Sigmoid colon (tissue), 4 donors: ENCODE data around the gene DGKI.

Source experiments
- CTCF ChIP-seq, 4 experiments: fragments of 450-650 bp in 3 of 4; fragments of 200-600 bp in 1 of 4; IDR thresholded peaks; one replicate each; pipeline ENCODE4 v1.5.1; 2016 to 2019; ENCODE audit warnings: antibody characterized with exemption in 4 of 4, mild to moderate bottlenecking in 3 of 4, moderate library complexity in 2 of 4
- EP300 ChIP-seq, 4 donors: sonication (generic); formaldehyde crosslinking; IDR thresholded peaks; one replicate each; pipeline ENCODE4 v1.6.1; 2017; ENCODE audit warnings: antibody characterized with exemption in 4 of 4
- POLR2A ChIP-seq, 2 donors: fragments of 450-650 bp; IDR thresholded peaks; one replicate each; pipeline ENCODE4 v1.6.1; 2016; ENCODE audit warnings: antibody characterized with exemption in 2 of 2, mild to moderate bottlenecking in 2 of 2, moderate library complexity in 2 of 2

GRCh38 chr7:137572056-137572784, 274.6 kb downstream of the DGKI start:
- TF ChIP-seq POLR2A (IDR thresholded peaks at IDR 0.05) (no peak), CTCF (IDR thresholded peaks at IDR 0.05) (no peak), EP300 (IDR thresholded peaks at IDR 0.05) (no peak)
